Mesendoderm (in vitro differentiated cells): Measurements from ENCODE around the gene ARL10.

Source experiments
- DNase-seq: peaks from one replicate; pipeline ENCODE4 v3.0.0; 2013
- H2AK5ac ChIP-seq: 2 replicates; pipeline ENCODE4 v1.6.1; 2013; ENCODE audit warnings: low read length, inconsistent platforms
- H2BK120ac ChIP-seq: 2 replicates; pipeline ENCODE4 v1.6.1; 2013; ENCODE audit warnings: low read depth, mild to moderate bottlenecking, low read length, moderate library complexity, mixed read lengths
- H2BK15ac ChIP-seq: replicated peaks from 2 replicates; pipeline ENCODE4 v1.6.1; 2013; ENCODE audit warnings: low read depth, mild to moderate bottlenecking, moderate library complexity
- H2BK5ac ChIP-seq: 2 replicates; pipeline ENCODE4 v1.6.1; 2013; ENCODE audit warnings: low read length, inconsistent platforms
- H3K18ac ChIP-seq: 2 replicates; pipeline ENCODE4 v1.6.1; 2013; ENCODE audit warnings: mild to moderate bottlenecking, low read length, mixed read lengths
- H3K23ac ChIP-seq: one replicate; pipeline ENCODE4 v1.6.1; 2013; ENCODE audit warnings: low read length
- H3K27ac ChIP-seq: 2 replicates; pipeline ENCODE4 v1.5.1; 2013; ENCODE audit warnings: low read depth, mild to moderate bottlenecking, inconsistent platforms, low read length, moderate library complexity
- H3K27me3 ChIP-seq: 2 replicates; pipeline ENCODE4 v1.6.1; 2013; ENCODE audit warnings: low read length, control low read depth, mild to moderate bottlenecking, inconsistent platforms; ENCODE audit not compliant: insufficient read depth, poor library complexity
- H3K36me3 ChIP-seq: 2 replicates; pipeline ENCODE4 v1.6.1; 2013; ENCODE audit warnings: low read length, inconsistent platforms; ENCODE audit not compliant: control insufficient read depth, insufficient read depth
- H3K4ac ChIP-seq: one replicate; pipeline ENCODE4 v1.6.1; 2013; ENCODE audit warnings: low read depth, mild to moderate bottlenecking, low read length, moderate library complexity
- H3K4me1 ChIP-seq: 2 replicates; pipeline ENCODE4 v1.6.1; 2013; ENCODE audit warnings: low read depth, low read length, inconsistent platforms; ENCODE audit not compliant: control insufficient read depth
- H3K4me2 ChIP-seq: 2 replicates; pipeline ENCODE4 v1.6.1; 2013; ENCODE audit warnings: low read length
- H3K4me3 ChIP-seq: 2 replicates; pipeline ENCODE4 v1.5.1; 2013; ENCODE audit warnings: mild to moderate bottlenecking, low read length
- H3K56ac ChIP-seq: one replicate; pipeline ENCODE4 v1.6.1; 2013; ENCODE audit warnings: low read length
- H3K79me1 ChIP-seq: 2 replicates; pipeline ENCODE4 v1.6.1; 2013; ENCODE audit warnings: low read length, inconsistent platforms
- H3K79me2 ChIP-seq: 2 replicates; pipeline ENCODE4 v1.6.1; 2013; ENCODE audit warnings: mild to moderate bottlenecking, low read length; ENCODE audit not compliant: control insufficient read depth, insufficient read depth
- H3K9ac ChIP-seq: 2 replicates; pipeline ENCODE4 v1.6.1; 2013; ENCODE audit warnings: low read length, inconsistent platforms
- H4K5ac ChIP-seq: one replicate; pipeline ENCODE4 v1.6.1; 2013; ENCODE audit warnings: low read length
- H4K8ac ChIP-seq: one replicate; pipeline ENCODE4 v1.6.1; 2013; ENCODE audit warnings: low read depth, mild to moderate bottlenecking, control low read depth, low read length, moderate library complexity
- WGBS: extraction: QIAGEN DNeasy Blood & Tissue Kit; methylation state at CpG from one replicate; pipeline ENCODE4 v1.1.7; 2013; ENCODE audit warnings: low lambda C conversion rate, missing lambda C conversion rate; ENCODE audit not compliant: insufficient coverage; ENCODE audit errors: extremely low coverage; 5-methylcytosine and 5-hydroxymethylcytosine counted together

ARL10 gene

GRCh38 chr5:176408590-176408989 lies 43.3 kb downstream of the ARL10 start:
- no CpG with 5 or more reads among the region's 5 CpGs for WGBS
- no peaks in the 10 kb centered on the region for H3K4me1 ChIP-seq
- no peak for DNase-seq
- H4K8ac ChIP-seq = no peak overlapping the region
- no peak overlapping the region for H3K23ac ChIP-seq
- H3K79me1 ChIP-seq = no peaks in the 10 kb centered on the region
- no peak overlapping the region for H2BK120ac ChIP-seq
- H2AK5ac ChIP-seq = no peak overlapping the region
- H3K18ac ChIP-seq = no peak overlapping the region
- H2BK15ac ChIP-seq = no peak overlapping the region
- H3K79me2 ChIP-seq = no peaks in the 10 kb centered on the region
- no peak overlapping the region for H3K4me2 ChIP-seq
- no peaks in the 10 kb centered on the region for H3K27me3 ChIP-seq
- no peak overlapping the region for H4K5ac ChIP-seq
- no peak overlapping the region for H3K27ac ChIP-seq
- no peak overlapping the region for H3K9ac ChIP-seq
- H3K4me3 ChIP-seq = no peak overlapping the region
- H3K56ac ChIP-seq = no peak overlapping the region
- H3K36me3 ChIP-seq = no peaks in the 10 kb centered on the region
- H2BK5ac ChIP-seq = no peak overlapping the region
- H3K4ac ChIP-seq = no peak overlapping the region

GRCh38 chr5:176409765-176410164 lies 44.5 kb downstream of the ARL10 start:
- Histone ChIP-seq H3K27ac (no peak overlapping the region), H3K4me2 (no peak overlapping the region), H4K8ac (no peak overlapping the region), H2BK5ac (no peak overlapping the region), H3K27me3 (no peaks in the 10 kb centered on the region), H2AK5ac (no peak overlapping the region), H3K18ac (no peak overlapping the region), H3K36me3 (no peaks in the 10 kb centered on the region), H3K23ac (no peak overlapping the region), H3K4ac (no peak overlapping the region), H2BK15ac (no peak overlapping the region), H3K4me3 (no peak overlapping the region), H3K79me1 (no peaks in the 10 kb centered on the region), H4K5ac (no peak overlapping the region), H3K79me2 (no peaks in the 10 kb centered on the region), H3K9ac (no peak overlapping the region), H3K56ac (no peak overlapping the region), H3K4me1 (no peaks in the 10 kb centered on the region), H2BK120ac (no peak overlapping the region)
- DNase-seq = no peak
- WGBS = no CpG with 5 or more reads among the region's 4 CpGs

- Histone ChIP-seq H3K56ac (no peak overlapping the region), H3K27me3 (no peaks in the 10 kb centered on the region), H3K9ac (no peak overlapping the region), H2BK120ac (no peak overlapping the region), H3K36me3 (no peaks in the 10 kb centered on the region), H2AK5ac (no peak overlapping the region), H3K27ac (no peak overlapping the region), H3K79me2 (no peaks in the 10 kb centered on the region), H3K4ac (no peak overlapping the region), H3K23ac (no peak overlapping the region), H3K4me3 (no peak overlapping the region), H4K5ac (no peak overlapping the region), H2BK15ac (no peak overlapping the region), H3K79me1 (no peaks in the 10 kb centered on the region), H3K18ac (no peak overlapping the region), H3K4me1 (no peaks in the 10 kb centered on the region), H4K8ac (no peak overlapping the region), H3K4me2 (no peak overlapping the region), H2BK5ac (no peak overlapping the region)
- no CpG with 5 or more reads among the region's 5 CpGs for WGBS
- DNase-seq = peak; percentile 17
Measured at GRCh38 chr5:176410486-176411180, 45.3 kb downstream of the ARL10 start.

GRCh38 chr5:176412517-176413254 lies 47.4 kb downstream of the ARL10 start:
- Histone ChIP-seq H3K4me3 (no peak overlapping the region), H3K4me2 (no peak overlapping the region), H3K27ac (no peak overlapping the region), H2BK5ac (no peak overlapping the region), H2AK5ac (no peak overlapping the region), H4K5ac (no peak overlapping the region), H2BK120ac (no peak overlapping the region), H3K36me3 (no peaks in the 10 kb centered on the region), H3K4ac (no peak overlapping the region), H3K4me1 (no peaks in the 10 kb centered on the region), H3K23ac (no peak overlapping the region), H3K79me2 (no peaks in the 10 kb centered on the region), H3K27me3 (no peaks in the 10 kb centered on the region), H4K8ac (no peak overlapping the region), H3K79me1 (no peaks in the 10 kb centered on the region), H2BK15ac (no peak overlapping the region), H3K9ac (no peak overlapping the region), H3K56ac (no peak overlapping the region), H3K18ac (no peak overlapping the region)
- WGBS = no CpG with 5 or more reads among the region's 10 CpGs
- no peak for DNase-seq

GRCh38 chr5:176413255-176413565 lies 47.9 kb downstream of the ARL10 start:
- H2AK5ac ChIP-seq = no peak overlapping the region
- H2BK120ac ChIP-seq = no peak overlapping the region
- no peak overlapping the region for H3K27ac ChIP-seq
- H3K4ac ChIP-seq = no peak overlapping the region
- H3K79me2 ChIP-seq = no peaks in the 10 kb centered on the region
- H4K8ac ChIP-seq = no peak overlapping the region
- H2BK15ac ChIP-seq = no peak overlapping the region
- H2BK5ac ChIP-seq = no peak overlapping the region
- H4K5ac ChIP-seq = no peak overlapping the region
- no peaks in the 10 kb centered on the region for H3K27me3 ChIP-seq
- WGBS = no CpG with 5 or more reads among the region's 2 CpGs
- H3K23ac ChIP-seq = no peak overlapping the region
- H3K36me3 ChIP-seq = no peaks in the 10 kb centered on the region
- no peak overlapping the region for H3K18ac ChIP-seq
- H3K56ac ChIP-seq = no peak overlapping the region
- no peak overlapping the region for H3K9ac ChIP-seq
- no peak for DNase-seq
- H3K4me3 ChIP-seq = no peak overlapping the region
- no peak overlapping the region for H3K4me2 ChIP-seq
- no peaks in the 10 kb centered on the region for H3K4me1 ChIP-seq
- no peaks in the 10 kb centered on the region for H3K79me1 ChIP-seq
